Measurements from ENCODE around the gene SMARCC1.
"Not testable (repeated sequence)": the region's sequence is repeated elsewhere in the genome, so short reads cannot be mapped to it uniquely, and the experiment has no call there.

Gene SMARCC1

GRCh38 chr3:47781685-47782445 is at the start of gene SMARCC1:
SMARCC1 (minus strand) TSS chr3:47781893; CDS start chr3:47781797, 96 bp downstream.
- DNase-seq (ENCODE audit: low read depth in 2 of 2) = peak; percentile 98 to 99

- not testable (repeated sequence) for DNase-seq (ENCODE audit: low read depth in 2 of 2)
Measured at GRCh38 chr3:47829482-47829881, 47.8 kb upstream of the SMARCC1 start.

DNA sequence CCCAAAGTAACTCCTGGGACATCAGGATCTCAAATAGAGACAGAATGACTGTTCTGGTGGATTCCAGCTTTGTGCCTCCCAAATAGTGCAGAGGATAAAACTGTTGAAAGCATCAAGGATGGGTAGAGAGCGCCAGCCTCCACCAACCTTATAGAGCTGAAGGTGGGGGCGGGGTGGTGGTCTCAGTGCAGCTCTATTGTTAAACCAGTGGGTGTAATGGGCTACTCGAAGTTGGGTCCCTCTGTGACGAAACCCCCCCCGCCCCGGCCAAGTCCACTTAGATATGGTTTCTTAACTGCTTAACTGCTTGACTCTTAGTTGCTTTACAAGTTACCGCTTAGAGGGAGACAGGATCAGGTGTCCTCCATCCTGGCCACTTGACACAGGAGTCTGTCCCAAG is 43.9 kb upstream of the SMARCC1 start:
- no peak for DNase-seq (ENCODE audit: low read depth in 2 of 2)

- DNase-seq (ENCODE audit: low read depth in 2 of 2) = peak; percentile 64 to 72
Measured at GRCh38 chr3:47824541-47825473, 43.1 kb upstream of the SMARCC1 start.

GRCh38 chr3:47817609-47818008 is 35.9 kb upstream of the SMARCC1 start:
- no peak for DNase-seq (ENCODE audit: low read depth in 2 of 2)

DNA sequence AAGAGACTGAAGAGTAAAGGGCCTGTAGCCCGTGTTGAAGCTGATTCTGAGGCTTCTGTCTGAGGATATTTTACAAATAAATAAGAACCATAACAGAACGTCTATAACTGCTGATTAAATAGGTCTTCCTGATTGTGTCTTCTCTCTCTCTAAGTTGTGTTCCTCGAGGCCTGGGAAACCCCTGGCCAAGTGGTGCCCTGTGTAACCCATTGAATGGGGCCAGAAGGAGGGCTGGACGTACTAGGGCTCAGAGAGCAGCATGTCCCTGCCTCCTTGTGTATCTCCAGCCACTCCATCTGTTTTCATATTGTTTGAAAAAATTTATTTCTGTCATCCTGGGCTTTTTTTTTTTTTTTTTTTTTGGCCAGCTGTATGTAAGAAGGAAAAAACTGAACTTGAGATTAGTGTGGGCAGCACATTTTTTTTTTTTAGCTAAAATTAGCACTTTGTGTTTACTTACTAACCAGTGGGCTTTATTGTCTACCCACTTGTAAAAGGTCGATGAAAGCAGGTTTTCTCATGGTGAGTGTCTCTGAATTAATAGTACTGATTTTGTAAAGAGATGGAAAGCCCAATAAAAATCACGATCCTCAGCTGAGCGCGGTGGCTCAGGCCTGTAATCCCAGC is 32.0 kb upstream of the SMARCC1 start:
- DNase-seq (ENCODE audit: low read depth in 2 of 2) = no peak

- DNase-seq (ENCODE audit: low read depth in 2 of 2) = no peak
Measured at GRCh38 chr3:47804577-47804976, 22.9 kb upstream of the SMARCC1 start.

DNA sequence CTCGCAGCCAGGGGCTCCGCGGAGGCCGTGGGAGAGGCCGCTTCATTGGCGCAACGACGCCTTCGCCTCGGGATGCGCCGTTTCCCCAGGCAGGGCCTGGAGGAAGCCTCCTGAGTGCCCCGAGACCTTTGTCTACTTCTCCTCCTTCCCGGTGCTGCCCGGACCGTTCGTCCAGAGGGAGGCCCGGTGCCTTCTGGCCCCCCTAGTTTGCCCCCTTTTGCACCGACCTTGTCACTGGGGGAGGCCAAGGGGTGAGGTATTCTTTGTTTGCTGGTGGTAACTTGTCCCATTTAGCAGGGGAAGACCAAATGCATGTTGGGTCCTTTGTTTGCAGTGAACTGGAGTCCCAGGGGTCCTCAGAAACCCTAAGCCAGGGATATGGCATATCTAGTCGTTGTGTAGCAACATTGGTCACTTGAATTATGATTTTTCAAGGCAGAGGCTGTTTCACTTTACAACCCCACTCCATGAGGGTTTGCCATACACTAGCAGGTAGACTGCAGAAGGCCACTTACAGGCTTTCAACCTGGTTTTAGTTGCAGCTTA is 21.9 kb upstream of the SMARCC1 start:
- DNase-seq (ENCODE audit: low read depth in 2 of 2) = no peak

DNA sequence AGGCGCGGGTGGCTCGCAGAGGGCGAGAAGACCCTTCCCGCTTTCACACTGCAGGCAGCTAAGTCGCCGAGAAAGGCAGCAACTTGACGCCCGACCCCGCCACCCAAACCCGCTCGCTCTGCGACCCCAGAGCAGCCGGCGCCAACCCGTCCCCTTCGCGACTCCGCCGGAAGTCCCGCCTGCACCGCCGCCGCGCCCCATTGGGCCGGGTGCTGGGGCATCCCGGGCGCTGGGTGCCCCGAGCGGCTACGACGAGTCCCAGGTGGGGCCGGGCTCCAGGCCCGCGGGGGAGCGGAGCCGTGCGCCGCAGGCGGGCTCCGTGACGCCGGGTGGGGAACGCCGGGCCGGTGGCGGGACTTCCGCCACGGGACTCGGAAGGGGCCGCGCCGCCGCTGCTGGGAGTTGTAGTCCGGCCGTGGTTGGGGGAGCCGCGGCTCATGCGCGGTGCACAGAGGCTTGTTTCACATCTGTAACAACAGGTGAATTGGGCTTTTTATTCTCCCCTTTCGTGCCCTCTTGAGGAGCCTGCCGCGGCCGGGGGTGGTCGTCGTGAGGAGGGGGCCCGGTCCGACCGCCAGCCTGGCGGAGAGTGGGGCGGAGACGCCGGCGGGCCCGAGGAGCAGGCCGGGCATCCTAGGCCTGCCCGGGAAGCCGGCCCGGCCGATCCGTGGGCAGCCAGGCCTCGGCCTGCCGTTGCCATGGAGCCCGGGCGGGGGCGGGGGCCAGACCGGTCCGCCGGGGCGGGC is 21.2 kb upstream of the SMARCC1 start, which contains the start of gene DHX30:
Gene DHX30, plus strand, starts transcription at position 405 of the 746 bp plus-strand sequence. CDS start 7,546 bp downstream, outside the sequence.
- peak; percentile 80 for DNase-seq (ENCODE audit: low read depth in 2 of 2)

DNA sequence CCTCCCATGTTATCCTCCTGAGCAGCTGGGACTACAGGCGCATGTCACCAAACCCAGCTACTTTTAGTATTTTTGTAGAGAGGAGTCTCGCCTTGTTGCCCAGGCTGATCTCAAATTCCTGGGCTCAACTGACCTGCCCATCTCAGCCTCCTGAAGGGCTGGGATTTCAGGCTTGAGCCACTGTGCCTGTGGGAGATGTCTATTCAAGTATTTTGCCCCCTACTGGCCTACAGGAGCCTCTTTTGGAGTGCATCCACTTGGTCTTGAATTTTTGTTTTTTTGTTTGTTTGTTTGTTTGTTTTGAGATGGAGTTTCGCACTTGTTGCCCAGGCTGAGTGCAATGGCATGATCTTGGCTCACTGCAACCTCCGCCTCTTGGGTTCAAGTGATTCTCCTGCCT is 18.0 kb upstream of the SMARCC1 start:
- DNase-seq (ENCODE audit: low read depth in 2 of 2) = no peak

- DNase-seq (ENCODE audit: low read depth in 2 of 2) = no peak
Measured at GRCh38 chr3:47794544-47794943, 12.9 kb upstream of the SMARCC1 start.

- DNase-seq (ENCODE audit: low read depth in 2 of 2) = no peak
Measured at GRCh38 chr3:47792699-47793098, 11.0 kb upstream of the SMARCC1 start.

- DNase-seq (ENCODE audit: low read depth in 2 of 2) = no peak
Measured at GRCh38 chr3:47791193-47791855, 9.6 kb upstream of the SMARCC1 start.

DNA sequence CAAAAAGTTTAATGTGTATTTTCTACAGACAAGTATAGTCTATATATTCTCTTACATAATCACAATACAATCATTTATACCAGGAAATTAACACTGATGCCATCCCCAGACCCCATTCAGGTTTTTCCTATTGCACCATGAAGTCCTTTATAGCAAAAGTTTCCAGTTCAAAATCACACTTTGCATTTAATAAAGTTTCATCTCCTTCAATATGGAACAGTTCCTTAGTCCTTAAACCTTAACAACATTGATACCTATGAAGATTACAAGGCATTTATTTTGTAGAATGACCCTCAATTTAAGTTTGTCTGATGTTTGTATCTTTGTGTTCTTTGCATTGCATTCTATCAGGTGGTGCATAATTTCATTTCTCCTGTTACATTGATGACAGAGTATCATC is 2.0 kb upstream of the SMARCC1 start:
- DNase-seq (ENCODE audit: low read depth in 2 of 2) = no peak

- no peak for DNase-seq (ENCODE audit: low read depth in 2 of 2)
Measured at GRCh38 chr3:47782446-47783308, 984 bp upstream of the SMARCC1 start.

DNA sequence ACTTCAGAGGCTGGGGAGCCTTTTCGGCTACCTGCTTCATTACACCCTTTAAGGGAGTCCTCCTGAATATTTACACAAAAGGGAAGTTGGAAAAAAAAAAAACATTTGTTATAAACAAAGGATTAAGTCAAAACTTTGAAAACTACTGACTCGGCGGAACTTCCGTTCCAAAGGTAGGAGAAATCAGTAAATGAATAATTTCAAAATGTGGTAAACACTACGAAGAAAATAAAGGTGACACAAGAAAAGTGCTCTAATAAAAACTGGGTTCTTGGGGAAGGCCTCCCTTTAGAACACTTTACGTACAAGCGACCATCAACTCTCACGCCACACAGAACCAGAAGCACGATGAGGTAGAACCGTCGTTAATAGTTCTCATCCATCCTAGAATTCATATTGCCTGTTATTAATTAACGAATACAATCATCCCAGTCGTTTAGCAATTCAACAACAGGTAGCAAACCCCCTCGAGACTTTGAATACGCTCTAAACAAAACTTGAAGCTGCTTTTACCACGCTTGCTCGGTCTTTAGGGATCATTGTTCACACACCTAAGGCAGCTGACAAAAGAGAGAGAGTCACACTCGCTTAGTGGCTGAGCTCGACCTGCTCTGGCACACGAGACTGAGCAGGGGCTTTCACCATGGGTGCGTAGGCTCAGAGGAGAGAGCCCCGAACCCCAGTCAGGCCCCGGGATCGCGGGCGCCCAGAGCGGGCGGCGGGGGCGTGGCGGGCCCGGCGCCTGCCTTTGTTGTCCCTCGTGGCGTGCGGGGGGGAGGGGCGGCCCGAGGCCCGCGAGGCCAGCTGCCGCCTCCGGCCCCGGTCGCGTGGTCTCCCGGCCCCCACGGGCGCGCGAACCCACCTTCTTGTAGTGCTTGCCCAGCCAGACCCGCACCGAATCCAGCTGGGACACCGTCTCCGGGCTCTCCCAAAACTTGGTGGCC is 680 bp downstream of the SMARCC1 start:
- peak; percentile 48 to 62 for DNase-seq (ENCODE audit: low read depth in 2 of 2)

GRCh38 chr3:47778746-47779145 is 2.9 kb downstream of the SMARCC1 start:
- DNase-seq (ENCODE audit: low read depth in 2 of 2) = no peak

- no peak for DNase-seq (ENCODE audit: low read depth in 2 of 2)
Measured at GRCh38 chr3:47772788-47773187, 8.9 kb downstream of the SMARCC1 start.
